ENCODE data around the gene HIC1.

DNA sequence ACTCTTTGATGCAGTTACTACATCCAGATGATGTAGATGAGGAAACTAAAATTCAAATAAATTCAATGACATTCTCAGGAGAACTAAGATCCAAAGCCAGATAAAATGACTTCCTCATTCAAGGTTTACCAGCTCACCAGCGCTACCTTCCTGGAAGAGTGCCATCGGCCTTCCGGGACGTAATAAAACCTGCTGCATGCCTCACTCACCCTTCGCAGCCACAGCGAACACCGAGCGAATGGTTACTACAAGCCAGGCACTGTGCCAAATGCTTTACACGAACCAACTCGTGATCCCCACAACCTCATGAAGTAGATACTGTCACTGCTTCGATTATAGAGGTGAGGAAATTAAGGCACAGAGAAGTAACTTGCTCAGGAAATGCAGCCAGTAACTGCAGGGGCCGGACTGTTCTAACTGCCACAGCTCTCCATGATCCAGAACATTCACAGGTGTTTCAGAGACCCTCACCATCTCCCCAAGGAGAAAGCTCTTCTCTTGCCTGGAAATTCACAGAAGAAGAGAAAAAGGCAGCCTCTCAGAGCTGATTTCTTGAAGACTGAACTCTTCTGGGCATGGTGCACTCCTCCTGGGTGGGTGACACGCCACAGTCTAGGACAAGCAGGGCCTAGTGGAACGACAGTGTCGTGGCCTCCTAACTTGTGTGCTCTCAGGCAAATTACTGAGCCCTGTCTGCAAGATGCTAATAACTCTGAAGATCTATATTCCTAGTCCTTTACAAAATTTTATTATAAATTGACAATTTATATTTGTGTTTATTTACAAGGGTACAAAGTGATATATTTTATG, 46.8 kb downstream of the HIC1 start:
- TF ChIP-seq, protein P1, sequence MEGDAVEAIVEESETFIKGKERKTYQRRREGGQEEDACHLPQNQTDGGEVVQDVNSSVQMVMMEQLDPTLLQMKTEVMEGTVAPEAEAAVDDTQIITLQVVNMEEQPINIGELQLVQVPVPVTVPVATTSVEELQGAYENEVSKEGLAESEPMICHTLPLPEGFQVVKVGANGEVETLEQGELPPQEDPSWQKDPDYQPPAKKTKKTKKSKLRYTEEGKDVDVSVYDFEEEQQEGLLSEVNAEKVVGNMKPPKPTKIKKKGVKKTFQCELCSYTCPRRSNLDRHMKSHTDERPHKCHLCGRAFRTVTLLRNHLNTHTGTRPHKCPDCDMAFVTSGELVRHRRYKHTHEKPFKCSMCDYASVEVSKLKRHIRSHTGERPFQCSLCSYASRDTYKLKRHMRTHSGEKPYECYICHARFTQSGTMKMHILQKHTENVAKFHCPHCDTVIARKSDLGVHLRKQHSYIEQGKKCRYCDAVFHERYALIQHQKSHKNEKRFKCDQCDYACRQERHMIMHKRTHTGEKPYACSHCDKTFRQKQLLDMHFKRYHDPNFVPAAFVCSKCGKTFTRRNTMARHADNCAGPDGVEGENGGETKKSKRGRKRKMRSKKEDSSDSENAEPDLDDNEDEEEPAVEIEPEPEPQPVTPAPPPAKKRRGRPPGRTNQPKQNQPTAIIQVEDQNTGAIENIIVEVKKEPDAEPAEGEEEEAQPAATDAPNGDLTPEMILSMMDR (IDR thresholded peaks at IDR 0.05; ENCODE audit: insufficient read depth, low read length, poor library complexity, severe bottlenecking): no peak
- no peak for TF ChIP-seq EZH2phosphoT487 (conservative IDR thresholded peaks at IDR 0.05; ENCODE audit: low read length)

All from SU-DHL-6 (cell line).